CD8-positive, alpha-beta memory T cell (primary cell): Measurements from ENCODE around the gene UPP2. TPM values are rescaled to one million over a fixed set of nuclear protein-coding genes. Genes with fewer than 3 reads are reported as not detected.

Experiments
- CTCF ChIA-PET: fragments of 350-600 bp; sonication (Branson Sonifier 250); formaldehyde crosslinking; loops from one replicate; lab custom pipeline; 2021; ENCODE audit warnings: antibody characterized with exemption; lab: Charles Lee
- POLR2A ChIA-PET: fragments of 350-600 bp; sonication (Branson Sonifier 250); formaldehyde crosslinking; loops from one replicate; lab custom pipeline; 2021; ENCODE audit warnings: antibody characterized with exemption; lab: Charles Lee
- DNase-seq, 5 donors: peaks; one replicate each; pipeline versions ENCODE4 v3.0.0 to v3.0.0-alpha.2; 2020 to 2022; ENCODE audit warnings: mixed read lengths in 1 of 5
- H3K27ac ChIP-seq: one replicate; pipeline ENCODE4 v1.7.0; 2013; ENCODE audit warnings: low read depth, mild to moderate bottlenecking, low read length, moderate library complexity
- H3K27me3 ChIP-seq: 2 replicates; pipeline ENCODE4 v1.7.0; 2013; ENCODE audit warnings: low read length, mild to moderate bottlenecking; ENCODE audit not compliant: insufficient read depth, poor library complexity, severe bottlenecking
- H3K36me3 ChIP-seq: 2 replicates; pipeline ENCODE4 v1.7.0; 2013; ENCODE audit warnings: mild to moderate bottlenecking, low read length, moderate library complexity; ENCODE audit not compliant: insufficient read depth
- H3K4me1 ChIP-seq: 2 replicates; pipeline ENCODE4 v1.7.0; 2013; ENCODE audit warnings: mild to moderate bottlenecking, low read length, moderate library complexity; ENCODE audit not compliant: insufficient read depth
- H3K4me3 ChIP-seq: 2 replicates; pipeline ENCODE4 v1.7.0; 2013; ENCODE audit warnings: mild to moderate bottlenecking, low read length
- H3K9me3 ChIP-seq: 2 replicates; pipeline ENCODE4 v1.7.0; 2013; ENCODE audit warnings: mild to moderate bottlenecking, low read length
- H3K27ac Mint-ChIP-seq, 8 donors: one replicate each; pipeline ENCODE4 v1.8.0; 2020 to 2021; ENCODE audit warnings: mixed read lengths in 8 of 8, mild to moderate bottlenecking in 6 of 8, inconsistent platforms in 3 of 8, moderate library complexity in 3 of 8
- H3K27me3 Mint-ChIP-seq, 2 donors: one replicate each; pipeline ENCODE4 v1.8.0; 2020 to 2021; ENCODE audit warnings: mixed read lengths in 2 of 2, mild to moderate bottlenecking in 1 of 2, moderate library complexity in 1 of 2
- H3K36me3 Mint-ChIP-seq, 3 donors: one replicate each; pipeline ENCODE4 v1.8.0; 2020 to 2021; ENCODE audit warnings: mixed read lengths in 3 of 3, inconsistent platforms in 1 of 3, mild to moderate bottlenecking in 1 of 3
- H3K4me1 Mint-ChIP-seq, 3 donors: one replicate each; pipeline ENCODE4 v1.8.0; 2020 to 2021; ENCODE audit warnings: mixed read lengths in 3 of 3, inconsistent platforms in 1 of 3, mild to moderate bottlenecking in 1 of 3
- H3K4me3 Mint-ChIP-seq, 7 donors: one replicate each; pipeline ENCODE4 v1.8.0; 2020 to 2021; ENCODE audit warnings: mixed read lengths in 7 of 7, mild to moderate bottlenecking in 6 of 7, moderate library complexity in 4 of 7, inconsistent platforms in 2 of 7
- H3K9me3 Mint-ChIP-seq, 5 donors: one replicate each; pipeline ENCODE4 v1.8.0; 2020 to 2022; ENCODE audit warnings: mixed read lengths in 5 of 5, mild to moderate bottlenecking in 3 of 5, moderate library complexity in 2 of 5, inconsistent platforms in 1 of 5
- polyA plus RNA-seq: library from polyadenylated mRNA; unstranded; fragments of 300-500 nt; fragmentation: Illumina TruSeq; gene quantifications from one replicate; pipeline ENCODE4 v1.2.3, GENCODE V29; 2021
- total RNA-seq, 2 experiments: library from RNA; stranded (reverse); gene quantifications; one replicate each; pipeline ENCODE4 v1.2.3, GENCODE V29; 2021

The UPP2 gene
- total and polyA plus RNA-seq, 3 experiments from 2014 or later = not detected

- Histone ChIP-seq H3K9me3 (no peaks in the 10 kb centered on the region), H3K4me3 (no peak overlapping the region), H3K4me1 (no peaks in the 10 kb centered on the region), H3K27ac (no peak overlapping the region), H3K27me3 (no peaks in the 10 kb centered on the region), H3K36me3 (no peaks in the 10 kb centered on the region)
- H3K27ac Mint-ChIP-seq = no peak overlapping the region
- peaks cover 0 to 6% (median 3%) of the 10 kb centered on the region in 5 donors for H3K9me3 Mint-ChIP-seq
- ChIA-PET POLR2A (no interaction called here), CTCF (no interaction called here)
- H3K27me3 Mint-ChIP-seq = peaks cover 4 to 16% of the 10 kb centered on the region in 2 donors
- no peaks in the 10 kb centered on the region for H3K4me1 Mint-ChIP-seq
- H3K4me3 Mint-ChIP-seq = no peak overlapping the region
- DNase-seq = no peak
- H3K36me3 Mint-ChIP-seq = peaks cover 0 to 2% (median 0%) of the 10 kb centered on the region in 3 donors
These were observed 43.4 kb downstream of the UPP2 start for GRCh38 chr2:158144914-158145625.

GRCh38 chr2:158153270-158154015, 51.8 kb downstream of the UPP2 start:
- Mint-ChIP-seq H3K27ac (peak overlapping the region in 1 of 8 donors; percentile 11), H3K36me3 (no peaks in the 10 kb centered on the region), H3K4me3 (no peak overlapping the region), H3K4me1 (no peaks in the 10 kb centered on the region), H3K27me3 (peaks cover 4 to 10% of the 10 kb centered on the region in 2 donors), H3K9me3 (no peaks in the 10 kb centered on the region)
- CTCF ChIA-PET = no interaction called here
- Histone ChIP-seq H3K36me3 (no peaks in the 10 kb centered on the region), H3K4me3 (no peak overlapping the region), H3K27me3 (no peaks in the 10 kb centered on the region), H3K4me1 (no peaks in the 10 kb centered on the region), H3K27ac (no peak overlapping the region), H3K9me3 (no peaks in the 10 kb centered on the region)
- DNase-seq = no peak
- POLR2A ChIA-PET = no interaction called here

- ChIA-PET POLR2A (no interaction called here), CTCF (no interaction called here)
- Mint-ChIP-seq H3K9me3 (no peaks in the 10 kb centered on the region), H3K4me3 (no peak overlapping the region), H3K36me3 (no peaks in the 10 kb centered on the region), H3K4me1 (no peaks in the 10 kb centered on the region), H3K27ac (no peak overlapping the region), H3K27me3 (peaks cover 7 to 11% of the 10 kb centered on the region in 2 donors)
- no peaks in the 10 kb centered on the region for H3K4me1 ChIP-seq
- H3K27ac ChIP-seq = no peak overlapping the region
- DNase-seq = no peak
- H3K27me3 ChIP-seq = no peaks in the 10 kb centered on the region
- H3K4me3 ChIP-seq = no peak overlapping the region
- H3K9me3 ChIP-seq = no peaks in the 10 kb centered on the region
- no peaks in the 10 kb centered on the region for H3K36me3 ChIP-seq
These were observed 52.9 kb downstream of the UPP2 start for GRCh38 chr2:158154596-158154995.

- H3K9me3 Mint-ChIP-seq = no peaks in the 10 kb centered on the region
- H3K4me3 ChIP-seq = no peak overlapping the region
These were observed 71.0 kb downstream of the UPP2 start for GRCh38 chr2:158172719-158173118.

GRCh38 chr2:158174495-158174894, 72.8 kb downstream of the UPP2 start:
- Histone ChIP-seq H3K27me3 (no peaks in the 10 kb centered on the region), H3K4me3 (no peak overlapping the region), H3K36me3 (no peaks in the 10 kb centered on the region), H3K4me1 (no peaks in the 10 kb centered on the region), H3K27ac (no peak overlapping the region), H3K9me3 (no peaks in the 10 kb centered on the region)
- Mint-ChIP-seq H3K27ac (no peak overlapping the region), H3K27me3 (peaks cover 7 to 25% of the 10 kb centered on the region in 2 donors), H3K4me3 (no peak overlapping the region), H3K36me3 (no peaks in the 10 kb centered on the region), H3K9me3 (no peaks in the 10 kb centered on the region), H3K4me1 (no peaks in the 10 kb centered on the region)
- DNase-seq = no peak
- CTCF ChIA-PET = no interaction called here
- POLR2A ChIA-PET = no interaction called here

More at GRCh38 chr2:158172719-158173118, 71.0 kb downstream of the UPP2 start:
- ChIA-PET CTCF (no interaction called here), POLR2A (no interaction called here)
- H3K4me3 Mint-ChIP-seq = no peak overlapping the region
- no peaks in the 10 kb centered on the region for H3K36me3 Mint-ChIP-seq
- H3K9me3 ChIP-seq = no peaks in the 10 kb centered on the region
- DNase-seq = no peak
- H3K4me1 Mint-ChIP-seq = no peaks in the 10 kb centered on the region
- peaks cover 6 to 17% of the 10 kb centered on the region in 2 donors for H3K27me3 Mint-ChIP-seq
- no peaks in the 10 kb centered on the region for H3K4me1 ChIP-seq
- H3K36me3 ChIP-seq = no peaks in the 10 kb centered on the region
- no peak overlapping the region for H3K27ac ChIP-seq
- H3K27ac Mint-ChIP-seq = no peak overlapping the region
- no peaks in the 10 kb centered on the region for H3K27me3 ChIP-seq

GRCh38 chr2:158174956-158175355, 73.3 kb downstream of the UPP2 start:
- no peak for DNase-seq
- Mint-ChIP-seq H3K27ac (no peak overlapping the region), H3K27me3 (peaks cover 7 to 28% of the 10 kb centered on the region in 2 donors), H3K36me3 (no peaks in the 10 kb centered on the region), H3K4me1 (no peaks in the 10 kb centered on the region), H3K9me3 (no peaks in the 10 kb centered on the region), H3K4me3 (no peak overlapping the region)
- ChIA-PET CTCF (no interaction called here), POLR2A (no interaction called here)
- Histone ChIP-seq H3K4me3 (no peak overlapping the region), H3K9me3 (no peaks in the 10 kb centered on the region), H3K36me3 (no peaks in the 10 kb centered on the region), H3K4me1 (no peaks in the 10 kb centered on the region), H3K27me3 (no peaks in the 10 kb centered on the region), H3K27ac (no peak overlapping the region)

- H3K27ac Mint-ChIP-seq = no peak overlapping the region
- no peak overlapping the region for H3K4me3 Mint-ChIP-seq
- H3K4me1 ChIP-seq = no peaks in the 10 kb centered on the region
- H3K9me3 ChIP-seq = no peaks in the 10 kb centered on the region
- ChIA-PET CTCF (interaction anchor here (2.5 kb wide), 1 partner anchor 576 kb away, joined by 7 read pairs; no protein-coding TSS in a partner anchor), POLR2A (no interaction called here)
- H3K4me3 ChIP-seq = no peak overlapping the region
- DNase-seq = no peak
- H3K27me3 ChIP-seq = no peaks in the 10 kb centered on the region
- no peaks in the 10 kb centered on the region for H3K36me3 ChIP-seq
- H3K36me3 Mint-ChIP-seq = no peaks in the 10 kb centered on the region
- peaks cover 0 to 5% (median 0%) of the 10 kb centered on the region in 5 donors for H3K9me3 Mint-ChIP-seq
- H3K4me1 Mint-ChIP-seq = no peaks in the 10 kb centered on the region
- H3K27ac ChIP-seq = no peak overlapping the region
- H3K27me3 Mint-ChIP-seq = peaks cover 7 to 43% of the 10 kb centered on the region in 2 donors
These were observed 77.0 kb downstream of the UPP2 start for GRCh38 chr2:158178646-158179045.

GRCh38 chr2:158179660-158180059, 78.0 kb downstream of the UPP2 start:
- CTCF ChIA-PET = interaction anchor here (1.0 to 2.5 kb wide), 2 partner anchors 566 to 575 kb away, joined by 3 to 7 read pairs; no protein-coding TSS in a partner anchor

More at GRCh38 chr2:158179660-158180059, 78.0 kb downstream of the UPP2 start:
- Histone ChIP-seq H3K4me3 (no peak overlapping the region), H3K4me1 (no peaks in the 10 kb centered on the region), H3K27ac (no peak overlapping the region), H3K36me3 (no peaks in the 10 kb centered on the region), H3K27me3 (no peaks in the 10 kb centered on the region), H3K9me3 (no peaks in the 10 kb centered on the region)
- Mint-ChIP-seq H3K4me1 (no peaks in the 10 kb centered on the region), H3K4me3 (no peak overlapping the region), H3K27me3 (peaks cover 7 to 39% of the 10 kb centered on the region in 2 donors), H3K36me3 (no peaks in the 10 kb centered on the region), H3K9me3 (peaks cover 0 to 5% (median 0%) of the 10 kb centered on the region in 5 donors), H3K27ac (no peak overlapping the region)
- POLR2A ChIA-PET = no interaction called here
- peak in 1 of 5 donors; percentile 3 for DNase-seq
